Measurements from ENCODE around the gene PSME1. TPM values are rescaled to one million over a fixed set of nuclear protein-coding genes. Genes with fewer than 3 reads are reported as not detected.

PSME1 gene
- total RNA-seq, 4 donors from 2014 or later = 100 to 256 (median 116) TPM

- TF ChIP-seq CTCF (IDR thresholded peaks at IDR 0.05) = no peak
- no peak for TF ChIP-seq POLR2A (IDR thresholded peaks at IDR 0.05)
- WGBS, 2 donors = 85 to 92% methylated on average over 4 of the region's 4 CpGs
Observed at GRCh38 chr14:24092505-24093206, 43.3 kb upstream of the PSME1 start.

GRCh38 chr14:24093207-24093900 is 42.6 kb upstream of the PSME1 start:
- Histone ChIP-seq H3K36me3 (peaks cover 0 to 9% (median 0%) of the 10 kb centered on the region in 3 donors), H3K27ac (peak overlapping the region; percentile 96 to 98 (median 98)), H3K27me3 (no peaks in the 10 kb centered on the region), H3K4me1 (peaks cover 18 to 30% (median 21%) of the 10 kb centered on the region in 3 donors), H3K9me3 (no peaks in the 10 kb centered on the region), H3K4me3 (peak overlapping the region; percentile 90 to 96 (median 94))
- TF ChIP-seq CTCF (IDR thresholded peaks at IDR 0.05) (no peak), POLR2A (IDR thresholded peaks at IDR 0.05) (no peak)
- DNase-seq = no peak
- 43 to 51% methylated on average over 18 to 19 of the region's 19 CpGs for WGBS, 2 donors
- intact Hi-C loops (cut with DNase I) = no loop called here

More at GRCh38 chr14:24092505-24093206, 43.3 kb upstream of the PSME1 start:
- peak overlapping the region; percentile 96 to 98 (median 98) for H3K27ac ChIP-seq
- H3K36me3 ChIP-seq = peaks cover 0 to 2% (median 0%) of the 10 kb centered on the region in 3 donors
- H3K9me3 ChIP-seq = no peaks in the 10 kb centered on the region
- H3K4me3 ChIP-seq = no peak overlapping the region
- peaks cover 18 to 30% (median 21%) of the 10 kb centered on the region in 3 donors for H3K4me1 ChIP-seq
- H3K27me3 ChIP-seq = no peaks in the 10 kb centered on the region
- DNase-seq = no peak
- intact Hi-C loops (cut with DNase I) = no loop called here

- TF ChIP-seq POLR2A (IDR thresholded peaks at IDR 0.05) = peak in 1 of 4 donors; percentile 71
- TF ChIP-seq CTCF (IDR thresholded peaks at IDR 0.05) = peak in 3 of 6 experiments; percentile 11 to 27 (median 16)
- intact Hi-C loops (cut with DNase I) = no loop called here
Observed at GRCh38 chr14:24093901-24094840, 41.8 kb upstream of the PSME1 start, which contains the start of gene PCK2. Gene PCK2 (plus strand): TSS chr14:24094311. CDS start chr14:24094406, 95 bp downstream.

GRCh38 chr14:24094841-24095270 is 41.1 kb upstream of the PSME1 start:
- Histone ChIP-seq H3K9me3 (no peaks in the 10 kb centered on the region), H3K4me3 (peak overlapping the region; percentile 90 to 96 (median 94)), H3K27ac (peak overlapping the region; percentile 96 to 98 (median 98)), H3K36me3 (peaks cover 0 to 24% (median 0%) of the 10 kb centered on the region in 3 donors), H3K27me3 (no peaks in the 10 kb centered on the region), H3K4me1 (peaks cover 18 to 30% (median 21%) of the 10 kb centered on the region in 3 donors)
- WGBS, 2 donors = 8 to 17% methylated on average over 8 of the region's 14 CpGs
- no peak for DNase-seq
- intact Hi-C loops (cut with DNase I) = no loop called here
- TF ChIP-seq CTCF (IDR thresholded peaks at IDR 0.05) (no peak), POLR2A (IDR thresholded peaks at IDR 0.05) (no peak)

More at GRCh38 chr14:24093901-24094840, 41.8 kb upstream of the PSME1 start, which contains the start of gene PCK2:
- Histone ChIP-seq H3K4me1 (peaks cover 18 to 30% (median 21%) of the 10 kb centered on the region in 3 donors), H3K36me3 (peaks cover 0 to 17% (median 0%) of the 10 kb centered on the region in 3 donors), H3K4me3 (peak within 1 kb of the TSS; percentile 90 to 96 (median 94)), H3K9me3 (no peaks in the 10 kb centered on the region), H3K27ac (peak within 1 kb of the TSS; percentile 96 to 98 (median 98)), H3K27me3 (no peaks in the 10 kb centered on the region)
- WGBS, 2 donors = 0% methylated on average over 22 to 23 of the region's 68 CpGs
- peak; percentile 72 for DNase-seq
